Measurements from ENCODE around the gene AP2S1. TPM values are rescaled to one million over a fixed set of nuclear protein-coding genes. Genes with fewer than 3 reads are reported as not detected.

The AP2S1 gene
- 168 and 192 TPM in 2 replicates for total RNA-seq (ENCODE audit: low replicate concordance)

DNA sequence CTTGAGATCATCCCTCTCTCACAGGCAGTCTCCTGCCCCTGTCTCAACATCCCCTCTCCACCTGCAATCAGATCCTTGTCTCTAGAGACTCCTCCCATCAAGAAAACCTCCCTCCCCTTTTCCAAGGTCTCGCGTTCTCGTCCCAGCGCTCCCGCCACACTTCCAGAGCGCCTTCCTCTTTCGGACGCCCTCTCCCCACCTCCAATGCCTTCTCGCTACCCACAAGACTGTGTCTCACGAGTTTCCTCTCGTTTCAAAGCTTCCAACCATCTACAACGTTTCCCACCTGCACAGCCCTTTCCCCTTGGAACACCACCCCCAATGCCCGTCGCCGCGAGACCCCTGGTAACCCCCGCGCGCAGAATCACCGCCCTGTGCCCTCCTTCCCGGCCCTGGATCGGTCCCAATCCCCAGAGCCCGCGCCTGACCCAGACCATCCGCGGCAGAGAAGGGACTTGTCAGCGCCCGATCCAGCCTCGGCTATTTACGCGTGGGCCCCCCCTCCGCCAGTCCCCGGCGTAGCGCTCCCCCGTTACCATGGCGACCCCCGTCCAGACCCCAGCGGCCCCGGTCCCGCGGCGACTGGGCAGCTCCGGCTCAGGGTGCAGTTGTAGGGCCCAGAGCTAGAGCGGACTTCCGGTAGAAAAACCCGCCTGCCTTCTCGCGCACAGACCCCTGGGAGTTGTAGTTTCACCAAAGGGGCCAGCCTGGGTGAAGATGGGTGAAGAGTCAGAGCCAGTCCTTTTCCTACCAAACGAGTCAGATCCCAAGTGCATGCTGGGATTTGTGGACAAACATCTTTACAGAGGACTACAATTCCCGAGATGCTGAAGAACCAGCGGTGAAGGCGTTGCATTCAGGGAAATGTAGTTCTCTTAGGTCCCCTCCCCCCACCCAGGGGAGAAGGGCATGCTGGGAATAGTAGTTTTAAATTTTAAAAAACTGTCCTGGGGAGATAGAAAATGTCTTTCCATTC lies at the start of gene AP2S1:
TSS of gene AP2S1 (minus strand) at position 619 of the 976 bp plus-strand sequence. CDS start at position 539, 80 bp downstream.

GRCh38 chr19:46860846-46861690 lies 10.4 kb upstream of the AP2S1 start, which contains the start of gene ARHGAP35:
Gene ARHGAP35, plus strand, starts transcription at chr19:46860997. Its CDS starts 57,679 bp downstream, at chr19:46918676.

GRCh38 chr19:46788262-46788967 lies 62.2 kb downstream of the AP2S1 start, which contains the start of gene SLC1A5:
Gene SLC1A5, minus strand, starts transcription at chr19:46788594. Its CDS starts 629 bp downstream, at chr19:46787965.

Other genes starting within 250 kb of the AP2S1 start
- 145 and 560 TPM in 2 replicates for gene CALM3, start 249.5 kb downstream of the AP2S1 start, total RNA-seq (ENCODE audit: low replicate concordance)
- 8.5 and 17.7 TPM in 2 replicates for gene PTGIR, start 225.8 kb downstream of the AP2S1 start, total RNA-seq (ENCODE audit: low replicate concordance)
- not detected in 2 replicates for gene GNG8, start 214.6 kb downstream of the AP2S1 start, total RNA-seq (ENCODE audit: low replicate concordance)
- gene DACT3, start 189.7 kb downstream of the AP2S1 start, total RNA-seq (ENCODE audit: low replicate concordance), result 1.1 and 6.5 TPM in 2 replicates
- 14.5 and 16.5 TPM in 2 replicates for gene PRKD2, start 133.7 kb downstream of the AP2S1 start, total RNA-seq (ENCODE audit: low replicate concordance)
- 5.6 and 10.2 TPM in 2 replicates for gene FKRP, start 104.8 kb downstream of the AP2S1 start, total RNA-seq (ENCODE audit: low replicate concordance)
- gene STRN4, start 104.4 kb downstream of the AP2S1 start, total RNA-seq (ENCODE audit: low replicate concordance), result 60.3 and 74.8 TPM in 2 replicates
- 89.9 and 97.9 TPM in 2 replicates for gene SLC1A5, start 62.3 kb downstream of the AP2S1 start, total RNA-seq (ENCODE audit: low replicate concordance)
- gene ARHGAP35, start 10.2 kb upstream of the AP2S1 start, total RNA-seq (ENCODE audit: low replicate concordance), result 26.1 and 29.8 TPM in 2 replicates
- gene NPAS1, start 169.0 kb upstream of the AP2S1 start, total RNA-seq (ENCODE audit: low replicate concordance), result 0.12 and 1.1 TPM in 2 replicates
- gene TMEM160, start 197.8 kb upstream of the AP2S1 start, total RNA-seq (ENCODE audit: low replicate concordance), result 8.5 and 43.6 TPM in 2 replicates

Data from smooth muscle cell of the coronary artery (primary cell).